GM19467 (cell line): Measurements from ENCODE around the gene ATP6AP1.

ENCODE experiments used
- ATAC-seq: cut with Tn5 transposase; IDR thresholded peaks from one replicate; pipeline ENCODE4 v1.9.1; 2021; ENCODE audit warnings: mild to moderate bottlenecking, moderate library complexity; ENCODE audit not compliant: unreplicated experiment

Gene ATP6AP1

GRCh38 chrX:154470914-154471568 lies 42.6 kb downstream of the ATP6AP1 start:
- no peak for ATAC-seq

GRCh38 chrX:154471839-154472684 lies 43.6 kb downstream of the ATP6AP1 start:
- ATAC-seq, result no peak

GRCh38 chrX:154472685-154473632 lies 44.5 kb downstream of the ATP6AP1 start:
- ATAC-seq, result no peak

DNA sequence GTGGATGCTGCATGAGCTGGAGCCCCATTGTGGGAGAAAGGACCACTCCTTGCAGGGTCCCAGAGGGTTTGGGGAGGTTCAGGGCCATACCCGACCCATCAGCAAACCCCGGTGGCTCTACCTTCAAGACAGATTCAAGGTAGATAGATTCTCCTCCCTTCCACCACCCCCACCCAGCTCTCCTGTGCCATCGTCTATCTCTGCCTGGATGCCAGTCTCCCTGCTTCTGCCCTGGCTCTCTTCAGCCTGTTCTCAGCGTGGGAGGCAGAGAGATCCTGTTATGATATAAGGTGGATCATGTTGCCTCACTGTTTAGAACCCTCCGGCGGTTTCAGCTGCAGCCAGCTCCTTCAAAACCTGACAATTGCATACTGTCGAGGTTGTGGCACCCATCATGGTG lies 45.2 kb downstream of the ATP6AP1 start:
- no peak for ATAC-seq

- no peak for ATAC-seq
Measured at GRCh38 chrX:154476821-154477220, 48.3 kb downstream of the ATP6AP1 start.

DNA sequence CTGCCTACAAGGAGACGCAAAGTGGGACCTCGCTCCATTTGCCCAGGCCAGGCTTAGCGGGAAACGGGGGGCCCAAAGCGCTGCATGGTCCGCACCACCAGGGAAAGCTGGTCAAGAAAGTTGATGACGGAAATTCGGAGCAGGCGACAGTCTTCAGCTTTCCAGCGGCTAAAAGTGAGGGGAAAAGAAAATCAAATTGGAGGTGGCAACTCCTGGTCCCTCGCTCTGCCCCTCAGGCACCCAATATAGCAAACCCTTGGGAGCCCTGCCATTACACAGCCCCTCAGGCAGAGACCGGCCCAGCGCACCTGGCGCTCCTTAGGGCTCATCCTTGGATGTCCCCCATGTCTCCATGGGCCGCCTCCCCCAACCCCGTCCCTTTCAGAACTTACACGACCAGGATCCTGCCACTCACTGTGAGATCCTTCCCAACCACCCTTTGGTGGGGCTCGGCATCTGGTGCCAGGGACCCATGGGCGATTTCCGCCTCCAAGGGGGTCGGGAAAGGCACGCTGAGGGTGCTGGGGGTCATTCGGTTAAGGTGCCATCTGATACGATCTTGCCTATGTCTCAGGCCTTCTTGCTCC lies 49.5 kb downstream of the ATP6AP1 start:
- ATAC-seq, result no peak

GRCh38 chrX:154478728-154479622 lies 50.5 kb downstream of the ATP6AP1 start, which contains the start of gene LAGE3:
LAGE3 (minus strand) TSS chrX:154479281; CDS start chrX:154478915, 366 bp downstream.
- peak; percentile 71 for ATAC-seq

DNA sequence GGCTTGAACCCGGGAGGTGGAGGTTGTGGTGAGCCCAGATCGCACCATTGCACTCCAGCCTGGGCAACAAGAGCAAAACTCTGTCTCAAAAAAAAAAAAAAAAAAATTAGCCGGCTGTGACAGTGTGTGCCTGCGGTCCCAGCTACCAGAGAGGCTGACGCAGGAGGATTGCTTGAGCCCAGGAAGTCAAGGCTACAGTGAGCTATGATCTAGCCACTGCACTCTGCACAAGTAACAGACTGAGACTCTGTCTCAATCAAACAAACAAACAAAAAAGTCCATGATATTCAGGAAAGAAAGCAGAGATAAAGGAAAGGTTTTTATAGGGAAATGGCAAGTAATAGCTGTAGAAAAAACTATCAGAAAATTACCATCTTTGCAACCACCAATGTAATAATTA lies 52.7 kb downstream of the ATP6AP1 start:
- no peak for ATAC-seq

DNA sequence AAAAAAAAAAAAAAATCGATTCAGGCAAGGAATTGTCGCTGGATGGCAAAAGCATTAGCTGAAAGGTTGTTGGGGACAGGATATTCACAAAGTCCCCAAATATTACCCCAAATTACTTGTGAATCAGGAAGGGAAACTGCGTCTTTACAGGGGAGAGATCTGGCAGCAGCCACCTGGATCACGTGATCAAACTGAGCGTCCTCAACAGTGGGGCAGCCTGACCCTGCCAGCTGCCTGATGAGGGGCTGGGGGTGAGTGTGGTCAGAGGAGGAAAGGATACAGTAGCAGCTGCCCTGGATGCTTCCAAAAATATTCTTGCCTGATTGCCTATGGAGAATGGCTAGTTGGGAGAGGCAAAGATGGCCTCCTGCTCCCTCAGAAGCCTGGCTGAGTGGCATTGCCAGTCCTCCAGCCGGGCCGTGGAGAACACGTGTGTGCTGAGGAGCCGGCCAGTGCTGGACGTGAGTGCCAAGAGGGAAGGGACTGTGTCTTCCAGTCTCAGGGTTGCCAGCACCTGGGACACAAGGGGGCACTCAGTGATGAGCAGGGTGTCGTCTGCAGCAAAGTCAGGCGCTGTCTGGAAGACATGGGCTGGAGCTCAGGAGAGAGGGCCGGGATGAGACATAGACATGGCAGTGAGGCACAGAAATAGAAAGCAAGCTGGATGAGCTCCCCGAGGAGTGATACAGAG lies 53.6 kb downstream of the ATP6AP1 start:
- no peak for ATAC-seq

GRCh38 chrX:154482786-154483185 lies 54.3 kb downstream of the ATP6AP1 start:
- no peak for ATAC-seq

DNA sequence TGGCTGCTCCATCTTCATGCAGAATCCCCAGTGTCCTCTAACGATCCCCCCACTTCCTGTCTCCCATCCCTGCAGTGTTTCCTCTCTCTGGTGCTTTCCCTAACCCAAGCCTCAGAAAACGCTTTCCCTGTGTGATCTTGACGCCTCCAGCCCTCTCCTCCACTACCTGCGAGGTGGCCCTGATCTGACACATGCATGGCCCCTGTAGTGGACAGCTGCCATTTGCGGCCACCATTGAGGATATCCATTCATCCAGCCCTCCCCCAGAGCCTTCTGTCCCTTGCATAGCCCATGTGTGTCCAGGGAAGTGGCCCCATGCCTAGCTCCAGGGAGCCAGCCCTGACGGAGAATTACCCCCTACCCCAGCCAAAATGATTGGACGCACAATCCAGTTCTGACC lies 54.8 kb downstream of the ATP6AP1 start:
- no peak for ATAC-seq

GRCh38 chrX:154484255-154485149 lies 56.0 kb downstream of the ATP6AP1 start:
- ATAC-seq, result no peak

- no peak for ATAC-seq
Measured at GRCh38 chrX:154485150-154486051, 56.9 kb downstream of the ATP6AP1 start.

- no peak for ATAC-seq
Measured at GRCh38 chrX:154486052-154486395, 57.5 kb downstream of the ATP6AP1 start.
